Activated B cell treated with CpG ODN at 0.5 μM for 24 hours (primary cell): Measurements from ENCODE around the gene ETS2. TPM values are rescaled to one million over a fixed set of nuclear protein-coding genes. Genes with fewer than 3 reads are reported as not detected.

ENCODE experiments used
- ATAC-seq: fragments of 200-7000 bp; cut with Tn5 transposase; one replicate; pipeline ENCODE4 v1.10.0; 2021; ENCODE audit warnings: low read depth, mild to moderate bottlenecking, moderate library complexity
- CTCF ChIA-PET: fragments of 350-600 bp; sonication (Branson Sonifier 250); formaldehyde crosslinking; loops from one replicate; lab custom pipeline; 2021; ENCODE audit warnings: antibody characterized with exemption; lab: Charles Lee
- POLR2A ChIA-PET: fragments of 350-600 bp; sonication (Branson Sonifier 250); formaldehyde crosslinking; loops from one replicate; lab custom pipeline; 2021; ENCODE audit warnings: antibody characterized with exemption; lab: Charles Lee
- DNase-seq: peaks from one replicate; pipeline ENCODE4 v3.0.0; 2022
- H3K27ac Mint-ChIP-seq: one replicate; pipeline ENCODE4 v1.8.0; 2020; ENCODE audit warnings: mixed read lengths
- H3K27me3 Mint-ChIP-seq: one replicate; pipeline ENCODE4 v1.8.0; 2021; ENCODE audit warnings: mixed read lengths
- H3K36me3 Mint-ChIP-seq: one replicate; pipeline ENCODE4 v1.8.0; 2021; ENCODE audit warnings: low read depth, mixed read lengths
- H3K4me1 Mint-ChIP-seq: one replicate; pipeline ENCODE4 v1.8.0; 2021; ENCODE audit warnings: mixed read lengths
- H3K4me3 Mint-ChIP-seq: one replicate; pipeline ENCODE4 v1.8.0; 2020; ENCODE audit warnings: mild to moderate bottlenecking, mixed read lengths
- H3K9me3 Mint-ChIP-seq: one replicate; pipeline ENCODE4 v1.8.0; 2020; ENCODE audit warnings: mixed read lengths
- CTCF ChIP-seq: fragments of 200-600 bp; IDR thresholded peaks from one replicate; pipeline ENCODE4 v1.8.0; 2022; ENCODE audit warnings: antibody characterized with exemption, mild to moderate bottlenecking
- intact Hi-C: fragments of 100-400 bp; cut with micrococcal nuclease; formaldehyde crosslinking; loops from one replicate; pipeline ENCODE4 v1.15.1; 2024
- total RNA-seq: library from RNA; stranded (reverse); gene quantifications from 2 replicates; pipeline ENCODE4 v1.2.3, GENCODE V29; 2022

The ETS2 gene
- total RNA-seq, 1 donor from 2014 or later, result 4.4 TPM

- H3K27ac Mint-ChIP-seq, result no peak overlapping the region
- intact Hi-C loops, result loop anchor here (10.0 kb wide), 1 partner anchor 1404 kb away; the partner anchor contains the start of gene DYRK1A
- H3K9me3 Mint-ChIP-seq, result no peaks in the 10 kb centered on the region
- ATAC-seq (no peak), DNase-seq (no peak)
- peaks cover 38% of the 10 kb centered on the region for H3K27me3 Mint-ChIP-seq
- peaks cover 37% of the 10 kb centered on the region for H3K4me1 Mint-ChIP-seq
- ChIA-PET POLR2A (interaction anchor here (0.6 kb wide), 1 partner anchor 84 kb away, joined by 3 read pairs; no protein-coding TSS in a partner anchor), CTCF (no interaction called here)
- H3K36me3 Mint-ChIP-seq, result no peaks in the 10 kb centered on the region
- H3K4me3 Mint-ChIP-seq, result no peak overlapping the region
- no peak for TF ChIP-seq CTCF
Measured at GRCh38 chr21:38768471-38769063, 37.2 kb upstream of the ETS2 start.

- no peak for TF ChIP-seq CTCF
- Mint-ChIP-seq H3K36me3 (no peaks in the 10 kb centered on the region), H3K4me3 (no peak overlapping the region), H3K27ac (peak overlapping the region; percentile 6), H3K27me3 (peaks cover 45% of the 10 kb centered on the region), H3K4me1 (peaks cover 37% of the 10 kb centered on the region), H3K9me3 (no peaks in the 10 kb centered on the region)
- ChIA-PET POLR2A (no interaction called here), CTCF (no interaction called here)
- intact Hi-C loops, result loop anchor here (10.0 kb wide), 1 partner anchor 1404 kb away; the partner anchor contains the start of gene DYRK1A
- DNase-seq (no peak), ATAC-seq (no peak)
Measured at GRCh38 chr21:38769191-38769780, 36.4 kb upstream of the ETS2 start.

- H3K36me3 Mint-ChIP-seq, result no peaks in the 10 kb centered on the region
- no peak overlapping the region for H3K27ac Mint-ChIP-seq
- H3K27me3 Mint-ChIP-seq, result peaks cover 47% of the 10 kb centered on the region
- no peak overlapping the region for H3K4me3 Mint-ChIP-seq
- intact Hi-C loops, result no loop called here
- ATAC-seq (no peak), DNase-seq (no peak)
- no peak for TF ChIP-seq CTCF
- CTCF ChIA-PET, result no interaction called here
- POLR2A ChIA-PET, result interaction anchor here (0.9 kb wide), 1 partner anchor 37 kb away, joined by 3 read pairs; no protein-coding TSS in a partner anchor
- H3K9me3 Mint-ChIP-seq, result no peaks in the 10 kb centered on the region
- peaks cover 37% of the 10 kb centered on the region for H3K4me1 Mint-ChIP-seq
Measured at GRCh38 chr21:38770660-38771059, 35.1 kb upstream of the ETS2 start.

GRCh38 chr21:38771536-38771935 lies 34.2 kb upstream of the ETS2 start:
- Mint-ChIP-seq H3K4me3 (no peak overlapping the region), H3K27ac (no peak overlapping the region), H3K36me3 (no peaks in the 10 kb centered on the region), H3K9me3 (no peaks in the 10 kb centered on the region), H3K27me3 (peaks cover 54% of the 10 kb centered on the region), H3K4me1 (peaks cover 33% of the 10 kb centered on the region)
- TF ChIP-seq CTCF, result no peak
- ATAC-seq (no peak), DNase-seq (no peak)
- CTCF ChIA-PET, result no interaction called here
- POLR2A ChIA-PET, result no interaction called here
- intact Hi-C loops, result no loop called here

- CTCF ChIA-PET, result no interaction called here
- DNase-seq (no peak), ATAC-seq (no peak)
- H3K27me3 Mint-ChIP-seq, result peaks cover 55% of the 10 kb centered on the region
- no peak for TF ChIP-seq CTCF
- H3K36me3 Mint-ChIP-seq, result no peaks in the 10 kb centered on the region
- H3K9me3 Mint-ChIP-seq, result no peaks in the 10 kb centered on the region
- H3K4me1 Mint-ChIP-seq, result peaks cover 34% of the 10 kb centered on the region
- intact Hi-C loops, result no loop called here
- H3K4me3 Mint-ChIP-seq, result no peak overlapping the region
- no peak overlapping the region for H3K27ac Mint-ChIP-seq
- POLR2A ChIA-PET, result no interaction called here
Measured at GRCh38 chr21:38772646-38773045, 33.1 kb upstream of the ETS2 start.
